ENCODE data around the gene PRKCE.
A peak's percentile ranks its signal among the peaks of the same experiment; 100 is the strongest.

The PRKCE gene

GRCh38 chr2:46032161-46032813 is 380.8 kb downstream of the PRKCE start:
- no peak for DNase-seq (ENCODE audit: low read depth in 2 of 3, low spot score in 1 of 3)

GRCh38 chr2:46032996-46033395 is 381.5 kb downstream of the PRKCE start:
- peak; percentile 33 to 37 (median 35) for DNase-seq (ENCODE audit: low read depth in 2 of 3, low spot score in 1 of 3)

- DNase-seq (ENCODE audit: low read depth in 2 of 3, low spot score in 1 of 3) = no peak
These were observed 383.1 kb downstream of the PRKCE start for GRCh38 chr2:46034535-46034934.

- no peak for DNase-seq (ENCODE audit: low read depth in 2 of 3, low spot score in 1 of 3)
These were observed 385.5 kb downstream of the PRKCE start for GRCh38 chr2:46036929-46037328.

- no peak for DNase-seq (ENCODE audit: low read depth in 2 of 3, low spot score in 1 of 3)
These were observed 388.2 kb downstream of the PRKCE start for GRCh38 chr2:46039543-46040303.

GRCh38 chr2:46040563-46041155 is 389.2 kb downstream of the PRKCE start:
- DNase-seq (ENCODE audit: low read depth in 2 of 3, low spot score in 1 of 3) = no peak

- DNase-seq (ENCODE audit: low read depth in 2 of 3, low spot score in 1 of 3) = no peak
These were observed 390.0 kb downstream of the PRKCE start for GRCh38 chr2:46041434-46041833.

GRCh38 chr2:46042207-46042637 is 390.7 kb downstream of the PRKCE start:
- no peak for DNase-seq (ENCODE audit: low read depth in 2 of 3, low spot score in 1 of 3)

GRCh38 chr2:46042711-46043110 is 391.2 kb downstream of the PRKCE start:
- DNase-seq (ENCODE audit: low read depth in 2 of 3, low spot score in 1 of 3) = no peak

GRCh38 chr2:46045888-46046287 is 394.4 kb downstream of the PRKCE start:
- DNase-seq (ENCODE audit: low read depth in 2 of 3, low spot score in 1 of 3) = no peak

- DNase-seq (ENCODE audit: low read depth in 2 of 3, low spot score in 1 of 3) = no peak
These were observed 395.8 kb downstream of the PRKCE start for GRCh38 chr2:46047290-46047689.

- DNase-seq (ENCODE audit: low read depth in 2 of 3, low spot score in 1 of 3) = no peak
These were observed 397.2 kb downstream of the PRKCE start for GRCh38 chr2:46048693-46049092.

- no peak for DNase-seq (ENCODE audit: low read depth in 2 of 3, low spot score in 1 of 3)
These were observed 398.6 kb downstream of the PRKCE start for GRCh38 chr2:46050027-46050426.

GRCh38 chr2:46050489-46050888 is 399.0 kb downstream of the PRKCE start:
- no peak for DNase-seq (ENCODE audit: low read depth in 2 of 3, low spot score in 1 of 3)

- DNase-seq (ENCODE audit: low read depth in 2 of 3, low spot score in 1 of 3) = no peak
These were observed 399.6 kb downstream of the PRKCE start for GRCh38 chr2:46051085-46051484.

GRCh38 chr2:46053564-46053963 is 402.1 kb downstream of the PRKCE start:
- DNase-seq (ENCODE audit: low read depth in 2 of 3, low spot score in 1 of 3) = no peak

GRCh38 chr2:46056541-46056940 is 405.1 kb downstream of the PRKCE start:
- no peak for DNase-seq (ENCODE audit: low read depth in 2 of 3, low spot score in 1 of 3)

- DNase-seq (ENCODE audit: low read depth in 2 of 3, low spot score in 1 of 3) = no peak
These were observed 406.7 kb downstream of the PRKCE start for GRCh38 chr2:46058140-46058539.

GRCh38 chr2:46062637-46063412 is 411.4 kb downstream of the PRKCE start:
- peak; percentile 54 to 77 (median 66) for DNase-seq (ENCODE audit: low read depth in 2 of 3, low spot score in 1 of 3)

GRCh38 chr2:46064396-46064795 is 412.9 kb downstream of the PRKCE start:
- no peak for DNase-seq (ENCODE audit: low read depth in 2 of 3, low spot score in 1 of 3)

GRCh38 chr2:46065152-46065551 is 413.7 kb downstream of the PRKCE start:
- no peak for DNase-seq (ENCODE audit: low read depth in 2 of 3, low spot score in 1 of 3)

GRCh38 chr2:46066116-46066515 is 414.6 kb downstream of the PRKCE start:
- no peak for DNase-seq (ENCODE audit: low read depth in 2 of 3, low spot score in 1 of 3)

Measured in stimulated activated CD4-positive, alpha-beta T cell treated with anti-CD3 and anti-CD28 coated beads, Interleukin-12 subunit alpha, Interleukin-12 subunit beta, amount 100 ng/mL, for 48 hours (primary cell).